ENCODE data around the gene UBR4.

GRCh38 chr1:19205845-19206244, 4.2 kb downstream of the UBR4 start:
- TF ChIP-seq EZH2phosphoT487 (IDR thresholded peaks at IDR 0.05; ENCODE audit: insufficient read depth, low read depth): no peak
- TF ChIP-seq EZH2 (IDR thresholded peaks at IDR 0.05; ENCODE audit: insufficient read depth, poor library complexity, severe bottlenecking): no peak

Measured in GM23248 (cell line).